Body of pancreas (tissue), 4 donors: ENCODE results near the gene IRF2. TPM values are rescaled to one million over a fixed set of nuclear protein-coding genes. Genes with fewer than 3 reads are reported as not detected.

Source experiments
- ATAC-seq: fragments of 150-250 bp; one replicate; pipeline ENCODE4 v1.9.1; 2016
- DNase-seq, 4 donors: peaks; one replicate each; pipeline ENCODE4 v3.0.0-alpha.2; 2019
- H3K27ac ChIP-seq, 4 donors: fragments of 200-600 bp; sonication (generic); 1 replicate in 3 of 4; 2 replicates in 1 of 4; pipeline versions ENCODE4 v1.5.1 to v1.6.1; 2016 to 2019; ENCODE audit warnings: mild to moderate bottlenecking in 1 of 4, mixed read lengths in 1 of 4, moderate library complexity in 1 of 4
- H3K27me3 ChIP-seq, 2 donors: fragments of 200-600 bp; sonication (generic); one replicate each; pipeline ENCODE4 v1.6.0; 2016; ENCODE audit warnings: mild to moderate bottlenecking in 1 of 2
- H3K36me3 ChIP-seq, 2 donors: fragments of 200-600 bp; sonication (generic); replicated peaks in 1 of 2; 2 replicates each; pipeline ENCODE4 v1.5.1; 2016; ENCODE audit warnings: low read depth in 2 of 2; ENCODE audit not compliant: insufficient read depth in 1 of 2
- H3K4me1 ChIP-seq: fragments of 200-600 bp; sonication (generic); one replicate; pipeline ENCODE4 v1.6.0; 2016
- H3K4me3 ChIP-seq, 2 donors: fragments of 200-600 bp; sonication (generic); 1 replicate in 1 of 2; 2 replicates in 1 of 2; pipeline ENCODE4 v1.5.1; 2016 to 2019
- H3K9me3 ChIP-seq, 3 donors: fragments of 200-600 bp; sonication (generic); 1 replicate in 2 of 3; 2 replicates in 1 of 3; pipeline ENCODE4 v1.5.1; 2016
- POLR2A ChIP-seq, 3 donors: fragments of 450-650 bp; IDR thresholded peaks; one replicate each; pipeline ENCODE4 v1.6.1; 2016; ENCODE audit warnings: antibody characterized with exemption in 3 of 3, mild to moderate bottlenecking in 2 of 3
- WGBS, 2 donors: methylation state at CpG; one replicate each; pipeline ENCODE4 v1.1.5; 2017; 5-methylcytosine and 5-hydroxymethylcytosine counted together
- intact Hi-C: fragments of 100-400 bp; cut with DNase I; formaldehyde crosslinking; loops from one replicate; pipeline ENCODE4 v1.15.1; 2023
- total RNA-seq, 2 donors: library from RNA; depleted of rRNA; stranded (reverse); fragments of >200 nt; gene quantifications; one replicate each; pipeline ENCODE4 v1.1.0, GENCODE V29; 2016
- TF ChIP-seq, protein P1 (sequence below), 7 experiments: fragments of 450-650 bp in 4 of 7; fragments of 200-600 bp in 3 of 7; sonication (generic) in 3 of 7; IDR thresholded peaks; one replicate each; pipeline ENCODE4 v1.5.1; 2016 to 2019; ENCODE audit warnings: antibody characterized with exemption in 7 of 7

IRF2 gene
- total RNA-seq, 2 donors from 2014 or later, result 12.5 to 14.5 TPM

DNA sequence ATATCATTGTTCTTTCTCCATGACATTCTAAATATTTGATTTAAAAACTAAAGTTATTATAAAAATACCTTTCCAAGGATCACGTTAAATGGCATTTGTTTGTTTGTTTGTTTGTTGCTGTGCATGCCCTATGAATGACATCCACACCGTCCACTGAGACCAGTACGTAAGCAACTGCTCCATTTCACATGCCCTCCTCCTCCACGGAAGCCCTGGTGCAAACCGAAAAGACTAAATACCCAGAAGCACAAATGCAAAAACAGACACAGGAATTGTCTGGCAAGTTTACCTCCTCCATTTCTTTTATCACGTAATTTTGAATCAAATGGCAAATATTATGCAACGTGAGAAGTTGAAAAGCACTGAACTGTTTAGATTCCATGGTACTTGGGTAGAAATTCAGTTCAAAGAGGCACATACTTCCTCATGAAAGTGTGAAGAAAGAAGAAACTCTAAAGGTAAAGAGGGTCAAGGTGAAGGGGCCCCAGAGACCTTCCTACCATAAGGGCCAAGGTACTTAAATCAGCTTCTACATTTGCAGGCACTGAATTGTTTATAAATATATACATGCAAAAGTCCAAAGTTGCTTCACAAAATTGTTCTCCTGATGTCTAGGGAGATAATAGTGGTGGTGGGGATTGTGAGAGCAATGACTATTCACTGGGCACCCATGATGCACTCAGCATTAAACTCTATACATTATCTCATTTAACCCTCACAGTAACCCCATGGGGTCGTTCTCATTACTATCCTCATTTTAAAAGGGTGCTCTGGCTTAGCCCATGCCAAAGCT, 23.4 kb downstream of the IRF2 start:
- ATAC-seq, result no peak
- Histone ChIP-seq H3K4me3 (no peak overlapping the region), H3K4me1 (peaks cover 29% of the 10 kb centered on the region), H3K27me3 (no peaks in the 10 kb centered on the region), H3K9me3 (no peaks in the 10 kb centered on the region), H3K36me3 (no peaks in the 10 kb centered on the region), H3K27ac (no peak overlapping the region)
- no peak for DNase-seq
- WGBS, 2 donors, result 50 to 54% methylated on average over 8 of the region's 8 CpGs
- TF ChIP-seq, protein P1, sequence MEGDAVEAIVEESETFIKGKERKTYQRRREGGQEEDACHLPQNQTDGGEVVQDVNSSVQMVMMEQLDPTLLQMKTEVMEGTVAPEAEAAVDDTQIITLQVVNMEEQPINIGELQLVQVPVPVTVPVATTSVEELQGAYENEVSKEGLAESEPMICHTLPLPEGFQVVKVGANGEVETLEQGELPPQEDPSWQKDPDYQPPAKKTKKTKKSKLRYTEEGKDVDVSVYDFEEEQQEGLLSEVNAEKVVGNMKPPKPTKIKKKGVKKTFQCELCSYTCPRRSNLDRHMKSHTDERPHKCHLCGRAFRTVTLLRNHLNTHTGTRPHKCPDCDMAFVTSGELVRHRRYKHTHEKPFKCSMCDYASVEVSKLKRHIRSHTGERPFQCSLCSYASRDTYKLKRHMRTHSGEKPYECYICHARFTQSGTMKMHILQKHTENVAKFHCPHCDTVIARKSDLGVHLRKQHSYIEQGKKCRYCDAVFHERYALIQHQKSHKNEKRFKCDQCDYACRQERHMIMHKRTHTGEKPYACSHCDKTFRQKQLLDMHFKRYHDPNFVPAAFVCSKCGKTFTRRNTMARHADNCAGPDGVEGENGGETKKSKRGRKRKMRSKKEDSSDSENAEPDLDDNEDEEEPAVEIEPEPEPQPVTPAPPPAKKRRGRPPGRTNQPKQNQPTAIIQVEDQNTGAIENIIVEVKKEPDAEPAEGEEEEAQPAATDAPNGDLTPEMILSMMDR (IDR thresholded peaks at IDR 0.05), result no peak
- no peak for TF ChIP-seq POLR2A (IDR thresholded peaks at IDR 0.05)
- intact Hi-C loops, result no loop called here

- no peak for ATAC-seq
- no peaks in the 10 kb centered on the region for H3K9me3 ChIP-seq
- H3K27me3 ChIP-seq, result no peaks in the 10 kb centered on the region
- TF ChIP-seq POLR2A (IDR thresholded peaks at IDR 0.05), result no peak
- TF ChIP-seq, protein P1 (IDR thresholded peaks at IDR 0.05), result no peak
- no peaks in the 10 kb centered on the region for H3K36me3 ChIP-seq
- no peak overlapping the region for H3K4me3 ChIP-seq
- peaks cover 29% of the 10 kb centered on the region for H3K4me1 ChIP-seq
- intact Hi-C loops, result no loop called here
- H3K27ac ChIP-seq, result peak overlapping the region in 1 of 4 donors; percentile 5
- DNase-seq, result no peak
- 49 to 51% methylated on average over 5 of the region's 5 CpGs for WGBS, 2 donors
Observed at GRCh38 chr4:184450045-184450444, 24.3 kb downstream of the IRF2 start.

DNA sequence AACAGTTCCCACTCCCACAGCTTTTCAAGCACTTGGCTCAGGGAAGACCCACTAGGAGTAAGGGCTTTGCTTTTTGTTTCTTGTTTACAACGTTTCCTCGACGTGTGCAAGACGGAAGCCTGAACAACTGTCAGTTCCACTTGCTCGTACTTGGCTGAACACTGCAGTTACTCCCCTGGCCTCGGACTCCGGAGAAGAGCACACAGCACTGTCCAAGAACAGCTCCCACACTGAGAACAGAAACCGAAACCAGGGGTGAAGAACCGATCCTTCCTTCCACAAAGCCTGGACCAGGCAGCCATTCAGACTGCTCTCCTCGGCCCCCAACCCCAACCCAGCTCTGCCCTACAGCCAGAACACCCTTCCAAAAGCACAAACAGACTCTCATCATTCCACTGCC, 25.5 kb downstream of the IRF2 start:
- intact Hi-C loops, result no loop called here
- TF ChIP-seq, protein P1 (IDR thresholded peaks at IDR 0.05), result no peak
- no peak for TF ChIP-seq POLR2A (IDR thresholded peaks at IDR 0.05)
- peak; percentile 39 for ATAC-seq
- no peaks in the 10 kb centered on the region for H3K9me3 ChIP-seq
- H3K27me3 ChIP-seq, result no peaks in the 10 kb centered on the region
- peak overlapping the region in 2 of 4 donors; percentile 26 to 44 for H3K27ac ChIP-seq
- 60 to 70% methylated on average over 10 of the region's 10 CpGs for WGBS, 2 donors
- no peak overlapping the region for H3K4me3 ChIP-seq
- H3K36me3 ChIP-seq, result no peaks in the 10 kb centered on the region
- H3K4me1 ChIP-seq, result peaks cover 26% of the 10 kb centered on the region
- DNase-seq, result peak in 2 of 4 donors; percentile 18 to 45

- Histone ChIP-seq H3K36me3 (no peaks in the 10 kb centered on the region), H3K27ac (peak overlapping the region in 1 of 4 donors; percentile 44), H3K4me1 (peaks cover 19% of the 10 kb centered on the region), H3K9me3 (no peaks in the 10 kb centered on the region), H3K4me3 (no peak overlapping the region), H3K27me3 (no peaks in the 10 kb centered on the region)
- WGBS, 2 donors, result 67 to 78% methylated on average over 11 of the region's 11 CpGs
- TF ChIP-seq, protein P1 (IDR thresholded peaks at IDR 0.05), result no peak
- no peak for TF ChIP-seq POLR2A (IDR thresholded peaks at IDR 0.05)
- DNase-seq, result no peak
- intact Hi-C loops, result no loop called here
- ATAC-seq, result no peak
Observed at GRCh38 chr4:184448141-184448540, 26.2 kb downstream of the IRF2 start.

GRCh38 chr4:184447664-184448063, 26.7 kb downstream of the IRF2 start:
- no peak overlapping the region for H3K4me3 ChIP-seq
- H3K36me3 ChIP-seq, result no peaks in the 10 kb centered on the region
- DNase-seq, result no peak
- H3K4me1 ChIP-seq, result peaks cover 18% of the 10 kb centered on the region
- WGBS, 2 donors, result 72 to 87% methylated on average over 10 of the region's 10 CpGs
- H3K27ac ChIP-seq, result no peak overlapping the region
- intact Hi-C loops, result no loop called here
- ATAC-seq, result no peak
- no peaks in the 10 kb centered on the region for H3K27me3 ChIP-seq
- no peaks in the 10 kb centered on the region for H3K9me3 ChIP-seq
- no peak for TF ChIP-seq POLR2A (IDR thresholded peaks at IDR 0.05)
- TF ChIP-seq, protein P1 (IDR thresholded peaks at IDR 0.05), result no peak
